GM12864 (cell line): Measurements from ENCODE around the gene NUDT21.
"Not testable (repeated sequence)": the region's sequence is repeated elsewhere in the genome, so short reads cannot be mapped to it uniquely, and the experiment has no call there.

Experiments
- DNase-seq: peaks from one replicate; pipeline ENCODE4 v3.0.0-alpha.2; 2011; ENCODE audit warnings: low read depth
- H3K4me3 ChIP-seq: 2 replicates; pipeline ENCODE4 v1.5.1; 2011; ENCODE audit warnings: mild to moderate bottlenecking, low read depth, low read length, control low read depth
- TF ChIP-seq, protein P1 (sequence below): IDR thresholded peaks from 2 replicates; pipeline ENCODE4 v1.5.1; 2011; ENCODE audit warnings: low read depth, mild to moderate bottlenecking, moderate library complexity, low read length, control low read depth, inconsistent platforms; ENCODE audit errors: missing control alignments

Gene NUDT21

DNA sequence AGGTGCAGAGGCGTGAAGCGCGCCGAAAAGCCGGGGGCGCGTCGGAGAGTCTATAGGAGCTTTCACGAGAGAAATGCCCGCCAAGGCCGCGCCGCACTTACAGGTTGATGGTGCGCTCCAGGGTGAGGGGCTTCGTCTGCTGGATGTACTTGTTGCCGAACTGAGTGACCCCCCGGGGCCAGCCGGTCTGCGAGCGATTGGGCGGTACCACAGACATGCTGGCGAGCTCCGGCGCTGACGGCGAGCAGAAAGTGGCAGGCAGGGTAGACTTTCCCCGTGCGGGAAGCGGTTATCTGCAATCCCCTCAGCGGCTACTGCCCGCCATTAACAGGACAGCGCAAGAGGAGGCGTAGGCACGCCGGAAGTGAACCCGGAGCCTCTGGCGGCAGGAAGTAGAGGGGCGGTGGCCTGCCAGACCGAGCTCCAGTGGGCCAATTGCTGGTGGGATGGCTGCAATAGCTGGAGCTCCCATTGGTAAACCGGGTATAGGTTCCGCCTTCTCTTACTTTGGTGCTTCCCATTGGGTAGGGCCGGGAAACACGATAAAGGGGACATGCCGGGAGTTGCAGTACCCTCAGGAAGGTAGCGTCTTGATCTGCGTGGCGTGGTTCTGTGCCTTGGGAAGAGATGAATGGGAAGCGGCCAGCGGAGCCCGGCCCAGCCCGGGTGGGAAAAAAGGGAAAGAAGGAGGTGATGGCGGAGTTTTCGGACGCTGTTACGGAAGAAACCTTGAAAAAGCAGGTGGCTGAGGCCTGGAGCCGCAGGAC lies at the start of gene NUDT21, which contains the start of gene OGFOD1:
Gene NUDT21, minus strand, starts transcription at position 347 of the 767 bp plus-strand sequence. Its CDS starts 130 bp downstream, at position 217.
Gene OGFOD1, plus strand, starts transcription at position 569 of the 767 bp plus-strand sequence. Its CDS starts 59 bp downstream, at position 628.
- DNase-seq = peak; percentile 94
- TF ChIP-seq, protein P1, sequence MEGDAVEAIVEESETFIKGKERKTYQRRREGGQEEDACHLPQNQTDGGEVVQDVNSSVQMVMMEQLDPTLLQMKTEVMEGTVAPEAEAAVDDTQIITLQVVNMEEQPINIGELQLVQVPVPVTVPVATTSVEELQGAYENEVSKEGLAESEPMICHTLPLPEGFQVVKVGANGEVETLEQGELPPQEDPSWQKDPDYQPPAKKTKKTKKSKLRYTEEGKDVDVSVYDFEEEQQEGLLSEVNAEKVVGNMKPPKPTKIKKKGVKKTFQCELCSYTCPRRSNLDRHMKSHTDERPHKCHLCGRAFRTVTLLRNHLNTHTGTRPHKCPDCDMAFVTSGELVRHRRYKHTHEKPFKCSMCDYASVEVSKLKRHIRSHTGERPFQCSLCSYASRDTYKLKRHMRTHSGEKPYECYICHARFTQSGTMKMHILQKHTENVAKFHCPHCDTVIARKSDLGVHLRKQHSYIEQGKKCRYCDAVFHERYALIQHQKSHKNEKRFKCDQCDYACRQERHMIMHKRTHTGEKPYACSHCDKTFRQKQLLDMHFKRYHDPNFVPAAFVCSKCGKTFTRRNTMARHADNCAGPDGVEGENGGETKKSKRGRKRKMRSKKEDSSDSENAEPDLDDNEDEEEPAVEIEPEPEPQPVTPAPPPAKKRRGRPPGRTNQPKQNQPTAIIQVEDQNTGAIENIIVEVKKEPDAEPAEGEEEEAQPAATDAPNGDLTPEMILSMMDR = no peak
- peak within 1 kb of the TSS; percentile 70 for H3K4me3 ChIP-seq

DNA sequence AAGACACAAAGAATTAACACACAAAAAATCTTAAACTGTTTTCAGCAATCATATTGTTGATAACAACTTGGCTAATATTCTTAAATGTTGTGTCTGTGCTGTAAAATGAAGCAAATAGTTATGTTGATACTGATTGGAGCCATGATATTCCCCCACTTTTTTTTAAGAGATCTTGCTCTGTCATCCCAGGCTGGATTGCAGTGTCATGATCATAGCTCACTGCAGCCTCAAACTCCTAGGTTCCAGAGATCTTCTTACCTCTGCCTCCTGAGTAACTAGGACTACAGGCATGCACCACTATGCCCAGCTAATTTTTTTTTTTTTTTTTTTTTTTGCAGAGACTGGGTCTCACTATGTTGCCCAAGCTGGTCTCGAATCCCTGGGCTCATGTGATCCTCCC lies 42.7 kb upstream of the NUDT21 start:
- TF ChIP-seq, protein P1 = no peak
- DNase-seq = no peak
- H3K4me3 ChIP-seq = no peak overlapping the region

DNA sequence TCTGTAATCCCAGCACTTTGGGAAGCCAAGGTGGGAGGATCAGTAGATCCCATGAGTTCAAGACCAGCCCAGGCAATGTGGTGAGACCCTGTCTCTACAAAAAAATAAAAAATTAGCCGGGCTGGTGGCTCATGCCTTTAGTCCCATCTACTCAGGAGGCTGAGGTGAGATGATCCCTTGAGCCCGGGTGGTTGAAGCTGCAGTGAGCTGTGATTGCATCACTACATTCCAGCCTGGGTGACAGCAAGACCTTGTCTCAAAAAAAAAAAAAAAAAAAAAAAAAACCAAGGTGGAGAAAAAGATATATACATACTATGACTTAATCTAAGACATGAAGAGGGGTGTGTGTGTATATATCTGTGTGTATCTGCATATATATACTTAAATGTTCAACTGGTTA lies 42.0 kb upstream of the NUDT21 start:
- H3K4me3 ChIP-seq = no peak overlapping the region
- TF ChIP-seq, protein P1 = no peak
- DNase-seq = no peak

DNA sequence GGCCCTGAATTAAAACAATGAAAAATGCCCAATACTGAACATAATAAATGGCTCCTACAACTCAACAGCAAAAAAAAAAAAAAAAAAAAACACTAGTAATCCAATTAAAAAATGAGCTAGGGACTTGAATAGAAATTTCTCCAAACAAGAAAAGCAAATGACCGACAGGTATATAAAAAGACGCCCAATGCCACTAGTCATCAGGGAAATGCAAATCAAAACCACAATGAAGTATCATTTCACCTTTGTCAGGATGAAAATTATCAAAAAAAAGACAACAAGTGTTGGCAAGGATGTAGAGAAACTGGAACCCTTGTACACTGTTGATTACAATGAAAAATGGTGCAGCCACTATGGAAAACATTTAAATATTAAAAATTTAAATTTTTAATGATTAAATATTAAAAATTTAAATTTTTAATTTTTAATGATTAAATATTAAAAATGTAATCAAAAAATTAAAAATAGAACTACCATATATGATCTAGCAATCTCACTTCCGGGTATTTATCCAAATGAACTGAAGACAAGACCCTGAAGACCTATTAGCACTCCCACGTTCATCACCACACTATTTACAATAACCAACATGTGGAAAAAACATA lies 40.6 kb upstream of the NUDT21 start:
- H3K4me3 ChIP-seq = no peak overlapping the region
- TF ChIP-seq, protein P1 = no peak
- DNase-seq = no peak

DNA sequence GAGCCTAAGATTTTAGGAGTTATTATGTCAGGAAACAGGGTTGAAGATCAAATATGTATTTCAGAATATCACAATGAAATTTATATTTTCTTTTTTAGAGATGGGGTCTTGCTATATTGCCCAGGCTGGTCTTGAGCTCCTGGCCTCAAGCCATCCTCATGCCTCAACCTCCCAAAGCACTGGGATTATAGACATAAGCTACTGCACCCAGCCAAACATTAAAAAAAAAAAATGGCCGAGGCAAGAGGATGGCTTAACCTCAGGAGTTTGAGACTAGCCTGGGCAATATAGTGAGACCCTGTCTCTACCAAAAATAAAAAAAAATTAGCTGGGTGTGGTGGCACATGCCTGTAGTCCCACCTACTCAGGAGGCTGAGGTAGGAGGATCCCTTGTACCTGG lies 37.7 kb upstream of the NUDT21 start:
- not testable (repeated sequence) for DNase-seq, H3K4me3 ChIP-seq

DNA sequence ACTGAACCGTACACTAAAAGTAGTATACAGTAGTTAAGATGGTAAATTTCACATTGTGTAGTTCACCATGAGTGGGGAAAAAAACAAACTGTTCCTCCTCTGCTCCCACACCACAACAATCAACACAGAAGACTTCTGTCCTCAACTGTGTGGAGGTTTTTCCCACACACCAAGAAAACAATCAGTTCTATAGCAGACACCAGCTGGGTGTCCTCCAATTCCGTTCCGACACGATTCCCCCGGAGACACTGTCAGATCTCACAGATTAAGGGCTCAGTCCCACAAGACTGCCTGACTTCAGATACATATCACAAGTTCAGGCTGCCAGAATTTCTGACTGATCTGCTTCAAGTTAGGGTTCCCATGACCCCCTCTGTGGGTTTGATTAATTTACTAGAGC lies 36.9 kb upstream of the NUDT21 start:
- no peak for DNase-seq
- TF ChIP-seq, protein P1 = no peak

DNA sequence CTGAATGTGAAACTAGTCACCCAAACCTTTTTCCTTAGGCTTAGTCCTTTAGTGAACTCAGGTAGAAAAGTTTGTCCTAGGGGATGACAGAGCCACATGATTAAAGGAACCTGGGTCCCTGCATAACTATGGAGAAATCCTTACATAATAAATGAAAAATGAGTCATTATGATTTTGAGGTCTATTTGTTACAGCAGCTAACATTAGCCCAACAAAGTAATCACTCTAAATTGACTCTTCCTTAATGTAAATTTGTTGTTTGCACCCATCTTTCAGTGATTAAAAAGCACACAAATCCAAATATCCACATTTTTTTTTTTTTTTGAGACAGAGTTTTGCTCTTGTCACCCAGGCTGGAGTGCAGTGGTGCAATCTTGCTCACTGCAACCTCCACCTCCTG lies 32.3 kb upstream of the NUDT21 start:
- TF ChIP-seq, protein P1 = no peak
- no peak for DNase-seq
- no peak overlapping the region for H3K4me3 ChIP-seq

More for the DNA sequence above, 36.9 kb upstream of the NUDT21 start:
- H3K4me3 ChIP-seq = no peak overlapping the region
